Measurements from ENCODE around the gene ZNF808.
"Not testable (repeated sequence)": the region's sequence is repeated elsewhere in the genome, so short reads cannot be mapped to it uniquely, and the experiment has no call there.

ZNF808 gene

DNA sequence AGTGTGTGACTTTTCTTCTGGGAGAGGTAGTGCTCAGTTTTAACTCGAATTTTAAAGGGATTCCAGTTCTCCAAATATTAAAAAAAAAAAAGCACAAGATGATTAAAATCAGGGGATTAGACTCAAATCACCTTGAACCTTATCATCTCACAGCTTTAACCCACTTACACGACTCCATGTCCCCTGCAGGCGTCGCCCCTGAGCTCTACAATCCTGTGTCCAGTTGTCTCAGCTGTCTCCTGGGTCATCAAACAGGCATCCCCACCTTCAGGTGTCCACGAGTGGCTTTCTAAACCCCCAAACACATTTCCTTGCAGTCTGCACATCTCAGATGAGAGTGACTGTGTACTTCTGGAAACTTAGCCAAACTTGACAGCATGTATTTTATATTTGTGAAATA lies 14.1 kb downstream of the ZNF808 start:
- Histone ChIP-seq H3K27me3 (ENCODE audit: insufficient read depth, low read depth) (no peaks in the 10 kb centered on the region), H3K9ac (no peak overlapping the region), H3K4me3 (IDR thresholded peaks at IDR 0.05; ENCODE audit: insufficient read depth, low read depth, low read length) (no peak overlapping the region), H3K79me2 (ENCODE audit: insufficient read depth, low read depth) (no peaks in the 10 kb centered on the region), H3K4me2 (no peak overlapping the region), H4K20me1 (ENCODE audit: insufficient read depth) (no peaks in the 10 kb centered on the region), H2AFZ (ENCODE audit: low read depth) (no peak overlapping the region), H3K4me1 (ENCODE audit: low read depth, poor library complexity, severe bottlenecking) (no peaks in the 10 kb centered on the region), H3K27ac (no peak overlapping the region), H3K36me3 (ENCODE audit: insufficient read depth) (no peaks in the 10 kb centered on the region)
- TF ChIP-seq, protein P1, sequence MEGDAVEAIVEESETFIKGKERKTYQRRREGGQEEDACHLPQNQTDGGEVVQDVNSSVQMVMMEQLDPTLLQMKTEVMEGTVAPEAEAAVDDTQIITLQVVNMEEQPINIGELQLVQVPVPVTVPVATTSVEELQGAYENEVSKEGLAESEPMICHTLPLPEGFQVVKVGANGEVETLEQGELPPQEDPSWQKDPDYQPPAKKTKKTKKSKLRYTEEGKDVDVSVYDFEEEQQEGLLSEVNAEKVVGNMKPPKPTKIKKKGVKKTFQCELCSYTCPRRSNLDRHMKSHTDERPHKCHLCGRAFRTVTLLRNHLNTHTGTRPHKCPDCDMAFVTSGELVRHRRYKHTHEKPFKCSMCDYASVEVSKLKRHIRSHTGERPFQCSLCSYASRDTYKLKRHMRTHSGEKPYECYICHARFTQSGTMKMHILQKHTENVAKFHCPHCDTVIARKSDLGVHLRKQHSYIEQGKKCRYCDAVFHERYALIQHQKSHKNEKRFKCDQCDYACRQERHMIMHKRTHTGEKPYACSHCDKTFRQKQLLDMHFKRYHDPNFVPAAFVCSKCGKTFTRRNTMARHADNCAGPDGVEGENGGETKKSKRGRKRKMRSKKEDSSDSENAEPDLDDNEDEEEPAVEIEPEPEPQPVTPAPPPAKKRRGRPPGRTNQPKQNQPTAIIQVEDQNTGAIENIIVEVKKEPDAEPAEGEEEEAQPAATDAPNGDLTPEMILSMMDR (conservative IDR thresholded peaks at IDR 0.05; ENCODE audit: low read depth, low read length) = no peak

DNA sequence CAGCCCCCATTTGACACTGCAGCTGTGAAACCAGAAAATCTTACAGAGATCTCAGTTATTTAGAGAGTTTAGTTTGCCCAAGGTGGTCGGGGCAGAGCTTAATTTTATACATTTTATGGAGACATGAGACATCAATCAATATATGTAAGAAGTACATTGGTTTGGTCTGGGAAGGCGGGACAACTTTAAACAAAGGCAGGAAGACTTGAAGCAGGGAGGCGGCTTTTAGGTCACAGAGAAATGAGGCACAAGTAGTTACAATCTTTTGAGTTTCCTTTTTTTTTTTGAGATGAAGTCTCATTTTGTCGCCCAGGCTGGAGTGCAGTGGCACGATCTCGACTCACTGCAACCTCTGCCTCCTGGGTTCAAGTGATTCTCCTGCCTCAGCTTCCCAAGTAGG lies 15.1 kb downstream of the ZNF808 start:
- H3K4me1 ChIP-seq (ENCODE audit: low read depth, poor library complexity, severe bottlenecking); H3K36me3 ChIP-seq (ENCODE audit: insufficient read depth); H2AFZ ChIP-seq (ENCODE audit: low read depth); H3K79me2 ChIP-seq (ENCODE audit: insufficient read depth, low read depth); H4K20me1 ChIP-seq (ENCODE audit: insufficient read depth); H3K4me3 ChIP-seq (IDR thresholded peaks at IDR 0.05; ENCODE audit: insufficient read depth, low read depth, low read length); H3K27me3 ChIP-seq (ENCODE audit: insufficient read depth, low read depth); H3K9ac ChIP-seq; H3K4me2 ChIP-seq; H3K27ac ChIP-seq: not testable (repeated sequence)

DNA sequence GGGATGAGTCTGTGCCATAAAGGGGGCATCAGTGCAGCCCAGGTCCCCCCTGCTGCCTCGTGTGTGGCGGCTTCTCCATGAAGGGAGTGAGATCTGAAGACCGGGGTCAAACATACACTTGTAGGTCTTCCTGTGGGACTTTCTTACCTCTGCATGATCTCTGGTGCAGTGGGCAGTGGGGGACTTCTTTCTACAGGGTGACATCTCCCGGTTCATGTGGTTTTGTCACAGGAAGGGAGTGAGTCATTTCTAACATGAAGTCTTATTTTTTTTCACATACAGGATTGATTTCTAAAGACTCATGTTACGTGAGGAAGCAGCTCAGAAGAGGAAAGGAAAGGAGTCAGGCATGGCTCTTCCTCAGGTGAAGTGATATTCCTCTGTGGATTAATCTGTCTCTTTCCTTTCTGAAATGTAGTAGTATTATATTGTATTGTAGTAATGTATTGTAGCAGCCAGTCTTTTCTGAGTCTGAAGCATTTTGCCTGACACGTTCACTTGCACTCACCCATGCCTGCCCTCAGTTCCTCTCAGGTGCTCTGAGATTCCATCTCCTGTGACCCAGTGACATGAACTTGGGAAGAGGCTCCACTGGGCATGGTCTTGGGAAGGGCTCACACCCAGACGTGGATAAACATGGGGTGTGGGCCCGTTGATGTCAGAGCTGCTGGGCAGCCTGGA lies 15.7 kb downstream of the ZNF808 start:
- H3K79me2 ChIP-seq (ENCODE audit: insufficient read depth, low read depth) = no peaks in the 10 kb centered on the region
- no peaks in the 10 kb centered on the region for H3K4me1 ChIP-seq (ENCODE audit: low read depth, poor library complexity, severe bottlenecking)
- no peak overlapping the region for H3K9ac ChIP-seq
- no peak overlapping the region for H3K27ac ChIP-seq
- no peak overlapping the region for H3K4me3 ChIP-seq (IDR thresholded peaks at IDR 0.05; ENCODE audit: insufficient read depth, low read depth, low read length)
- TF ChIP-seq, protein P1 (conservative IDR thresholded peaks at IDR 0.05; ENCODE audit: low read depth, low read length) = no peak
- H4K20me1 ChIP-seq (ENCODE audit: insufficient read depth) = no peaks in the 10 kb centered on the region
- H3K4me2 ChIP-seq = no peak overlapping the region
- no peaks in the 10 kb centered on the region for H3K36me3 ChIP-seq (ENCODE audit: insufficient read depth)
- H3K27me3 ChIP-seq (ENCODE audit: insufficient read depth, low read depth) = no peaks in the 10 kb centered on the region
- no peak overlapping the region for H2AFZ ChIP-seq (ENCODE audit: low read depth)

DNA sequence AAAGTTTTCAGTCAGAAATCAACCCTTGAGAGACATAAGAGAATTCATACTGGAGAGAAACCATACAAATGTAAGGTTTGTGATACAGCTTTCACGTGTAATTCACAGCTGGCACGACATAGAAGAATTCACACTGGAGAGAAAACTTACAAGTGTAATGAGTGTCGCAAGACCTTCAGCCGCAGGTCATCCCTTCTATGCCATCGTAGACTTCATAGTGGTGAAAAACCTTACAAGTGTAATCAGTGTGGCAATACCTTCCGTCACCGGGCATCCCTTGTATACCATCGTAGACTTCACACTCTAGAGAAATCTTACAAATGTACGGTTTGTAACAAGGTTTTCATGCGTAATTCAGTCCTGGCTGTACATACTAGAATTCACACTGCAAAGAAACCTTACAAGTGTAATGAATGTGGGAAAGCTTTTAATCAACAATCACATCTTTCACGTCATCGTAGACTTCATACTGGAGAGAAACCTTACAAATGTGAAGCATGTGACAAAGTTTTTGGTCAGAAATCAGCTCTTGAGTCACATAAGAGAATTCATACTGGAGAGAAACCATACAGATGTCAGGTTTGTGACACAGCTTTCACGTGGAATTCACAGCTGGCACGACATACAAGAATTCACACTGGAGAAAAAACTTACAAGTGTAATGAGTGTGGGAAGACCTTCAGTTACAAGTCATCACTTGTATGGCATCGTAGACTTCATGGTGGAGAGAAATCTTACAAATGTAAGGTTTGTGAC lies 26.9 kb downstream of the ZNF808 start:
- Histone ChIP-seq H3K36me3 (ENCODE audit: insufficient read depth) (peaks cover 17% of the 10 kb centered on the region; the same call in 1 of the 2 replicates), H3K4me1 (ENCODE audit: low read depth, poor library complexity, severe bottlenecking) (no peaks in the 10 kb centered on the region), H3K4me3 (IDR thresholded peaks at IDR 0.05; ENCODE audit: insufficient read depth, low read depth, low read length) (no peak overlapping the region)

More for the DNA sequence above, 26.9 kb downstream of the ZNF808 start:
- Histone ChIP-seq H3K27ac (no peak overlapping the region), H2AFZ (ENCODE audit: low read depth) (no peak overlapping the region), H3K4me2 (no peak overlapping the region), H4K20me1 (ENCODE audit: insufficient read depth) (no peaks in the 10 kb centered on the region), H3K27me3 (ENCODE audit: insufficient read depth, low read depth) (no peaks in the 10 kb centered on the region), H3K79me2 (ENCODE audit: insufficient read depth, low read depth) (no peaks in the 10 kb centered on the region), H3K9ac (no peak overlapping the region)
- TF ChIP-seq, protein P1 (conservative IDR thresholded peaks at IDR 0.05; ENCODE audit: low read depth, low read length) = no peak
